Neural cell (in vitro differentiated cells): ENCODE data around the gene RABL6. TPM values are rescaled to one million over a fixed set of nuclear protein-coding genes. Genes with fewer than 3 reads are reported as not detected.

Source experiments
- polyA plus RNA-seq: library from polyadenylated mRNA; depleted of rRNA; stranded (reverse); fragments of >200 nt; gene quantifications from 2 replicates; pipeline ENCODE4 v1.2.3, GENCODE V29; 2014
- small RNA-seq, 3 experiments: library from RNA; depleted of rRNA; stranded (forward); fragments of <200 nt; gene quantifications; one replicate each; pipeline ENCODE3, GENCODE V24; 2012

RABL6 gene
- polyA plus RNA-seq, 1 donor from 2014 or later = 46.4 TPM

Small RNAs within 50 kb of the gene (small RNA-seq; reads per million reads assigned to genes)
- 0 reads per million in 3 experiments for gene AL355987.2
- gene ATP6V1G1P3 = 0 reads per million in 3 experiments
- 0 reads per million in 3 experiments for gene MIR4292
- 0 to 0.53 (median 0) reads per million in 3 experiments for gene MIR4479

Other genes with a start within 250 kb of the RABL6 start
- 8.2 and 12.5 TPM in 2 replicates for gene EGFL7, start 145.0 kb upstream of the RABL6 start, polyA plus RNA-seq
- 1.3 TPM in 1 of 2 replicates, not detected in the other for gene AGPAT2, start 120.5 kb upstream of the RABL6 start, polyA plus RNA-seq
- 65.1 and 78.7 TPM in 2 replicates for gene DIPK1B, start 95.4 kb upstream of the RABL6 start, polyA plus RNA-seq
- gene LCN10, start 65.0 kb upstream of the RABL6 start, polyA plus RNA-seq = not detected in 2 replicates
- gene LCN6, start 59.4 kb upstream of the RABL6 start, polyA plus RNA-seq = not detected in 2 replicates
- not detected in 2 replicates for gene LCN8, start 49.7 kb upstream of the RABL6 start, polyA plus RNA-seq
- not detected in 2 replicates for gene LCN15, start 43.4 kb upstream of the RABL6 start, polyA plus RNA-seq
- gene TMEM141, start 16.6 kb upstream of the RABL6 start, polyA plus RNA-seq = 30.1 and 33.1 TPM in 2 replicates
- 5.5 and 8.8 TPM in 2 replicates for gene CCDC183, start 11.6 kb upstream of the RABL6 start, polyA plus RNA-seq
- gene AJM1, start 34.5 kb downstream of the RABL6 start, polyA plus RNA-seq = 1.5 TPM in 2 replicates
- gene PHPT1, start 41.5 kb downstream of the RABL6 start, polyA plus RNA-seq = 279 and 293 TPM in 2 replicates
- gene MAMDC4, start 44.4 kb downstream of the RABL6 start, polyA plus RNA-seq = 13.1 and 23.6 TPM in 2 replicates
- 613 and 677 TPM in 2 replicates for gene EDF1, start 58.4 kb downstream of the RABL6 start, polyA plus RNA-seq
- gene TRAF2, start 78.6 kb downstream of the RABL6 start, polyA plus RNA-seq = 14.6 and 21.5 TPM in 2 replicates
- gene FBXW5, start 136.8 kb downstream of the RABL6 start, polyA plus RNA-seq = 138 and 148 TPM in 2 replicates
- gene C8G, start 137.3 kb downstream of the RABL6 start, polyA plus RNA-seq = not detected in 2 replicates
- 2.9 TPM in 1 of 2 replicates, not detected in the other for gene LCN12, start 144.3 kb downstream of the RABL6 start, polyA plus RNA-seq
- 2.0 TPM in 1 of 2 replicates, not detected in the other for gene PTGDS, start 169.6 kb downstream of the RABL6 start, polyA plus RNA-seq
- gene LCNL1, start 175.0 kb downstream of the RABL6 start, polyA plus RNA-seq = 0.76 TPM in 1 of 2 replicates, not detected in the other
- gene PAXX, start 184.5 kb downstream of the RABL6 start, polyA plus RNA-seq = 276 and 346 TPM in 2 replicates
- not detected in 2 replicates for gene CLIC3, start 188.6 kb downstream of the RABL6 start, polyA plus RNA-seq
- gene ABCA2, start 220.3 kb downstream of the RABL6 start, polyA plus RNA-seq = 30.6 and 52.0 TPM in 2 replicates
- 0.56 and 0.69 TPM in 2 replicates for gene FUT7, start 224.1 kb downstream of the RABL6 start, polyA plus RNA-seq
- 161 and 162 TPM in 2 replicates for gene NPDC1, start 238.2 kb downstream of the RABL6 start, polyA plus RNA-seq
- not detected in 2 replicates for gene ENTPD2, start 246.1 kb downstream of the RABL6 start, polyA plus RNA-seq